Suprapubic skin (tissue), 4 donors: Measurements from ENCODE around the gene BNC2. TPM values are rescaled to one million over a fixed set of nuclear protein-coding genes. Genes with fewer than 3 reads are reported as not detected.

Experiments used
- DNase-seq, 2 donors: peaks; one replicate each; pipeline ENCODE4 v3.0.0-alpha.2; 2019; ENCODE audit warnings: low spot score in 2 of 2
- H3K27ac ChIP-seq: fragments of 200-600 bp; sonication (generic); one replicate; pipeline ENCODE4 v1.5.1; 2019
- H3K27me3 ChIP-seq: fragments of 200-600 bp; sonication (generic); one replicate; pipeline ENCODE4 v1.5.1; 2019
- H3K36me3 ChIP-seq: fragments of 200-600 bp; sonication (generic); one replicate; pipeline ENCODE4 v1.5.1; 2019
- H3K4me1 ChIP-seq: fragments of 200-600 bp; sonication (generic); one replicate; pipeline ENCODE4 v1.5.1; 2019
- H3K4me3 ChIP-seq: fragments of 200-600 bp; sonication (generic); one replicate; pipeline ENCODE4 v1.5.1; 2019; ENCODE audit warnings: mild to moderate bottlenecking
- H3K9me3 ChIP-seq: fragments of 200-600 bp; sonication (generic); one replicate; pipeline ENCODE4 v1.5.1; 2019
- CTCF ChIP-seq, 2 donors: fragments of 200-600 bp in 1 of 2; fragments of 450-650 bp in 1 of 2; sonication (generic) in 1 of 2; IDR thresholded peaks; one replicate each; pipeline ENCODE4 v1.5.1; 2016 to 2019; ENCODE audit warnings: antibody characterized with exemption in 2 of 2, mild to moderate bottlenecking in 1 of 2, moderate library complexity in 1 of 2
- EP300 ChIP-seq: sonication (generic); formaldehyde crosslinking; IDR thresholded peaks from one replicate; pipeline ENCODE4 v1.6.1; 2017; ENCODE audit warnings: antibody characterized with exemption
- POLR2A ChIP-seq, 2 donors: fragments of 450-650 bp; IDR thresholded peaks; one replicate each; pipeline ENCODE4 v1.6.1; 2017; ENCODE audit warnings: antibody characterized with exemption in 2 of 2, mild to moderate bottlenecking in 2 of 2, moderate library complexity in 2 of 2
- POLR2AphosphoS5 ChIP-seq, 3 donors: sonication (generic); formaldehyde crosslinking; IDR thresholded peaks; one replicate each; pipeline ENCODE4 v1.6.1; 2017; ENCODE audit warnings: antibody characterized with exemption in 3 of 3
- WGBS: methylation state at CpG from one replicate; pipeline ENCODE4 v1.1.5; 2018; 5-methylcytosine and 5-hydroxymethylcytosine counted together
- total RNA-seq, 4 donors: library from RNA; depleted of rRNA; stranded (reverse); fragments of >200 nt; gene quantifications; one replicate each; pipeline ENCODE4 v1.1.0, GENCODE V29; 2016

Gene BNC2
- total RNA-seq, 4 donors from 2014 or later = 6.5 to 12.3 (median 8.9) TPM

- Histone ChIP-seq H3K36me3 (no peaks in the 10 kb centered on the region), H3K9me3 (no peaks in the 10 kb centered on the region), H3K4me1 (no peaks in the 10 kb centered on the region), H3K4me3 (no peak overlapping the region), H3K27ac (no peak overlapping the region), H3K27me3 (no peaks in the 10 kb centered on the region)
- TF ChIP-seq POLR2AphosphoS5 (IDR thresholded peaks at IDR 0.05) (no peak), EP300 (no peak), CTCF (IDR thresholded peaks at IDR 0.05) (no peak), POLR2A (IDR thresholded peaks at IDR 0.05) (no peak)
- WGBS = 89% methylated on average over 2 of the region's 2 CpGs
- DNase-seq = no peak
Measured at GRCh38 chr9:16595227-16595626, 275.2 kb downstream of the BNC2 start.

- TF ChIP-seq CTCF (IDR thresholded peaks at IDR 0.05) = no peak
- no peak for TF ChIP-seq POLR2A (IDR thresholded peaks at IDR 0.05)
- TF ChIP-seq EP300 = no peak
- TF ChIP-seq POLR2AphosphoS5 (IDR thresholded peaks at IDR 0.05) = no peak
- no peaks in the 10 kb centered on the region for H3K9me3 ChIP-seq
- no peaks in the 10 kb centered on the region for H3K27me3 ChIP-seq
- H3K36me3 ChIP-seq = no peaks in the 10 kb centered on the region
- H3K4me3 ChIP-seq = no peak overlapping the region
- no peak for DNase-seq
- H3K4me1 ChIP-seq = no peaks in the 10 kb centered on the region
- no peak overlapping the region for H3K27ac ChIP-seq
Measured at GRCh38 chr9:16594787-16595186, 275.7 kb downstream of the BNC2 start.

GRCh38 chr9:16593746-16594145 lies 276.7 kb downstream of the BNC2 start:
- Histone ChIP-seq H3K27ac (no peak overlapping the region), H3K9me3 (no peaks in the 10 kb centered on the region), H3K4me3 (no peak overlapping the region), H3K36me3 (no peaks in the 10 kb centered on the region), H3K4me1 (no peaks in the 10 kb centered on the region), H3K27me3 (no peaks in the 10 kb centered on the region)
- 84% methylated on average over 1 of the region's 1 CpG for WGBS
- TF ChIP-seq POLR2A (IDR thresholded peaks at IDR 0.05) (no peak), CTCF (IDR thresholded peaks at IDR 0.05) (no peak), POLR2AphosphoS5 (IDR thresholded peaks at IDR 0.05) (no peak), EP300 (no peak)
- no peak for DNase-seq

GRCh38 chr9:16591092-16591491 lies 279.4 kb downstream of the BNC2 start:
- H3K9me3 ChIP-seq = no peaks in the 10 kb centered on the region
- no peaks in the 10 kb centered on the region for H3K4me1 ChIP-seq
- TF ChIP-seq EP300 (no peak), POLR2AphosphoS5 (IDR thresholded peaks at IDR 0.05) (no peak), CTCF (IDR thresholded peaks at IDR 0.05) (no peak), POLR2A (IDR thresholded peaks at IDR 0.05) (no peak)
- H3K36me3 ChIP-seq = no peaks in the 10 kb centered on the region
- H3K4me3 ChIP-seq = no peak overlapping the region
- 75% methylated on average over 5 of the region's 5 CpGs for WGBS
- no peak for DNase-seq
- no peak overlapping the region for H3K27ac ChIP-seq
- no peaks in the 10 kb centered on the region for H3K27me3 ChIP-seq

GRCh38 chr9:16585591-16585990 lies 284.9 kb downstream of the BNC2 start:
- TF ChIP-seq CTCF (IDR thresholded peaks at IDR 0.05) = no peak
- no peak for TF ChIP-seq POLR2AphosphoS5 (IDR thresholded peaks at IDR 0.05)
- TF ChIP-seq POLR2A (IDR thresholded peaks at IDR 0.05) = no peak
- no peak for TF ChIP-seq EP300
- H3K27ac ChIP-seq = no peak overlapping the region
- H3K4me1 ChIP-seq = no peaks in the 10 kb centered on the region
- no peaks in the 10 kb centered on the region for H3K27me3 ChIP-seq
- no peaks in the 10 kb centered on the region for H3K36me3 ChIP-seq
- peak overlapping the region; percentile 17 for H3K4me3 ChIP-seq
- no peak for DNase-seq
- no peaks in the 10 kb centered on the region for H3K9me3 ChIP-seq
- WGBS = 85% methylated on average over 4 of the region's 4 CpGs
